ENCODE results near the gene SLC9A9. TPM values are rescaled to one million over a fixed set of nuclear protein-coding genes. Genes with fewer than 3 reads are reported as not detected.

Gene SLC9A9
- total RNA-seq, 1 experiment from 2014 or later = 0.84 TPM

DNA sequence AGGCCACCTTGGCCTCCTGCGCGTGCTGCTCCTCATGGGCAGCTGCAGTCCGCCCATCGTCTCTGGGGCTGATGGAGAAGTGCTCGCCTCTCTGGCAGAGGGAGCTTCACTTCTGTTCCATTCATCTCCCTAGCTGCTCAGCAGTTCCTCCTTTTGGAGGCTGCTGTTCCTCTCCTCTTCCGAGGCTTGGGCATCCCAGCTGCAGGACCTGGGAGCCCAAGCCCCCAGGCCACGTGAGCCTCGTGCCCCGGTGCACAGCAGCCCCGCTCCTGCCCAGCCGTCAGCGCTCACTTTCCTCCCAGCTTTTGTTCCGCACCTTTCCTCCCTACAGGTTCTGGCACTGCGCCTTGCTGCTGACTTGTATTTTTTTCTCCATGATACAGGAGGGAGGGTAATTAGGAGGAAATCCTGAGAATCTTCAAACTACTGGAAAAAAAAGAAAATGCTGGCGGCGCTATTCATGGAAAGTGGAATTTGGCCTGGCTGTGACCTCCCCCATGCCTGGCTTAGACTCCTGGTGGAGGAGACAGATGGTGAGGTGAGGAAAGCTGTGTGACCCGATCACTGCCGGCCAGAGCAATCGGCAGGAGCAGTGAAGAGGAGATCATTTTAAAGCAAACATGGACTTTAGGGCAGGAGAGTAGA, 518.6 kb downstream of the SLC9A9 start:
- peak; percentile 88 for DNase-seq (ENCODE audit: low read depth)

DNA sequence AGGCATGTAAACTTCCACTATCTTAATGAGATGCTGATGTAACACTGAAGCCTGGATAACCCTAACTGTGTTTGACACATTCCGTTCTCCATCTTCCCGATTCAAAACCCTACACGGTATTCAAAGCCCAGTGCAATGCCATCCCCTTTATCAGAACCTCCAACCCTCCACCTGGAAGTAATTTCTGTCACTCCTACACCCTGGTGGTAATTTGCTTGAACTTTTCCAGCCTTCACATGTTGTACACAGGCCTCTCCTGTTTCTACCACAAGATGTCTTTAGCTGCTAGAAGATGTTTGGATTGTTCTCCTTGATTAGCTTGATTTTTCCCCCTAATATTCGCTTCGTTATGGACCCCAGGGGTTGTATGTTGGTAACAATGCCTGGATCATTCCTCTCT, 519.8 kb downstream of the SLC9A9 start:
- no peak for DNase-seq (ENCODE audit: low read depth)

DNA sequence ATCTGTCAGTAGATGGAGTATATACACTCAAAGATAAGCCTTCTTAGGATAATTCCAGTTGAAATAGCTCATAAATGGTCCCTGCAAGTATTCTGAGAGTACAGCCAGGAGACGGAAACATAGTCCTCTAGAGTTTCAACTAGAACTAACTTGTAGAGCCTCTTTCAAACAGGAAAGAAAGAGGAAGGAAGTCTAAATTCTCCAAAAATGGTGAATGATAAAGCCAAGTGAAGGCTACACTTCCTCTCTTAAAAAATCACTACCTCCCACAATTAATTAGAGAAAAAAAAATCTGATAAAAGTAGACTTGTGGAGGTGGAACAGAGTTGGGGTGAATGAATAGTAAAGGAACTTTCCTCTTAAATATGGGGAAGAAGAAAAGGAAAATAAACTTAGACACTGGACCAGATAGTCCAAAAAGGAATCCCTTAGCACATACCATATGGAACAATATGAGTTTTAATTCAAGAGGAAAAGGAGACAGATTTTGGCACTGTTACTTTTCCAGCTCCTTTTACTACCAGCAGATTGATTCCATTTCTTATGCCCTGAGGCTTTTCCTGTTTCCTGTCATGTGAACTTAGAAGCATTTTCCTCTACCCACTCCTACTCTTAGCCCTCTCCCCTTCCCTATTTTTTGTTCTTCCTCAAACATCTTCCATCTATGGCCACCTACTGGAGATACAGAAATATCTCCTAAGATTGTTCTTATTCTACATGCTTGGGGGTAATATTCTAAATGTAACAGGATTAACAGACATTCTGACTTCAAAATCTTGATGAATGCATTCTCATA, 521.1 kb downstream of the SLC9A9 start:
- peak; percentile 76 for DNase-seq (ENCODE audit: low read depth)

DNA sequence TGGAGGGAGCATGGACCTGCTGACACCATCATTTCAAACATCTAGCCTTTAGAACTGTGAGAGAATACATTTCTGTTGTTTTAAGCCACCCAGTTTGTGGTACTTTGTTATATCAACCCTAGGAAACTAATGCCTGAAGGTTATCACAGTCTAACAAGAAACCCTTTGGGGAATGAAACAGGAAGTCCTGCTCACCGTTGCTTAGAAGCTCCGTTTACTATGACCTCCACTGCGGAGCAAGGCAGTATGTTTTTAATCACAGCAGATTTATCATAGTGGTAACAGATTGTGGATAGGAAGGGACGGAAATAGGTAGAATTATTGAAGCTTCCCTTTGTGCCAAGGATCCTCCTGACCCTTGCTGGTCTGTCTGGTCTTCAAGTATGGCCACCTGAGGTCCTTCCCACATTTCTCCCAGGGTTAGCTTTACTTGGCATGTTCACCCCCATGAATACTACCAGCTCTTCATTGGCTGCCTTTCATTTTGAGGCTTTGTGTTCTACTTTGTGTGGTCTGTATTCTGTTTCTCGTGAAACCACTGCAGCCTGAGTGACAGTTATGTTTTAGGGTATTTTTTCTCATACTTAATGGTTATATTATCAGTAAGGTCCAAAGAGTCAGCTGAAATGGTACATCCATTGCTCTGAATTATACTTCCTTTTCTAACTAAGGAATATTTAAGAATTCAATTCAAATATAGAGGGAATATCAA, 527.1 kb downstream of the SLC9A9 start:
- DNase-seq (ENCODE audit: low read depth) = no peak

DNA sequence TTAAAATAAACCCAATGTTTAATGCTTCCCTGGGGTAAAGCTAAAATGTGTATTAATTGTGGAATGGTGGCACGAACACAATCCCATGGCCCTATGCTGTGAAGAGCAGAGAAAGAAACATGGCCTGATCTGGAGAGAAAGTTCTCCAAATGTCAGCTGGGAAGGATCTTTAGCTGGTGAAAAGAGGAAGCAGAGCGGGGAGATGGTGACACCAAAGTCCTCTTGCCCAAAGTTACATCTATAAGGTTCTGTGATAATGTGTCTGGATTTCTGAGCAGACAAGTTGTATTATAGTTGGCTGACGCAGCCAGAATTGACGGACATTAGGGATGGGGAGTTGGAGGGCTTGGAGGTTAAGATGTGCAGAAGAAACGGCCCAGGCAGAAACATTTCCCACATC, 532.5 kb downstream of the SLC9A9 start:
- DNase-seq (ENCODE audit: low read depth) = no peak

DNA sequence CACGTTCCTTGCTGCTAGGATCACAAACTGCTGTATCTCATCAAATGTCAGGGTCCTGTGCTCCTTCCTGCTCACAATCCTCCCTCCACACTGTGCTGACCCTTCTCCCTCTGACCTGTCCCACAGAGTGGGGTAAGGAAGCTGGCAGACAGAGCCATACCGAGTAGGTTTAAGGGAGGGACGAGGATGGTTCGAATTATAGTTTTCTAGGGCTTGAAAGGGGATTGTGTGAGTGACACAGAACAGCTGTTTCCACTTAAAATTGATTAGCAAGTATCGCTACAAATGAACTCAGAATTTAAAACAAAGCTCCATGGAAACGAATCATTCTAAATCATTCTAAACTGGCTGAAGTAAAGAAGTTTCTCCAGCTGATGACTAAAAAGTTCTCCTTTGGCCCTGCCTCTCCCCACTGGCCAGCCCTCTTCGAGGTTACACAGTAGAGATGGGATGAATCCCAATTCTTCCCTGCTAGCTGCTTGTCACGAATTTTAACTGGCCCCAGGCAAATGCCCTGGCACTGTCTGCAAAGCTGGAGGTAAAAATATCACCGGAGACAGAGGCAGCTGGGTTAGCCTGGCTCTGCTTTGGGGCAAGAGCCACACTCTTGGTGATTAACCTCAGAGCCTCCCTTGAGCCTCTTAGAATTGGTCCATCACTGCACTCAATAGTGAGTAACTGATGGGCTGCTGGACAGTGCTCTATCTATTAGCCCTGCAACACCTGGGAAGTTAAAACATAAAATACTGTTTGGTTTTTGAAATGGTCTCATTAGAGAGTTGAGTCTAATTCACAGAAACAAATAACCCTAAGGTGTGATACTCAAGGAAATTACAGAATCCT, 533.8 kb downstream of the SLC9A9 start:
- peak; percentile 96 for DNase-seq (ENCODE audit: low read depth)

DNA sequence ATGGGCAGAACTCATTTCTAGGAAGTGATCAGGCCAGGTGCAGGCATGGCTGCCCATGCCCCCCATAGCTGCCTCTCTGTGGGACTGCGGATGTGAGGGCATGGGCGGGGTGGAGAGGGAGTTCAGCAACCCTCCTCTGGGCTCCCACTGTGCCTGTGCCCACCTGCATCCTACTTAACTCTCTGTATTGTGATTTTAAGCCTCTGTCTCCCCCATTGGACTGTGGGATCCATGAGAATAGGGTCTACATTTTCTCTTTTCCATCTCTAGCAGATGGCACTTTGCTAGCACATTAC, 534.4 kb downstream of the SLC9A9 start:
- DNase-seq (ENCODE audit: low read depth) = no peak

DNA sequence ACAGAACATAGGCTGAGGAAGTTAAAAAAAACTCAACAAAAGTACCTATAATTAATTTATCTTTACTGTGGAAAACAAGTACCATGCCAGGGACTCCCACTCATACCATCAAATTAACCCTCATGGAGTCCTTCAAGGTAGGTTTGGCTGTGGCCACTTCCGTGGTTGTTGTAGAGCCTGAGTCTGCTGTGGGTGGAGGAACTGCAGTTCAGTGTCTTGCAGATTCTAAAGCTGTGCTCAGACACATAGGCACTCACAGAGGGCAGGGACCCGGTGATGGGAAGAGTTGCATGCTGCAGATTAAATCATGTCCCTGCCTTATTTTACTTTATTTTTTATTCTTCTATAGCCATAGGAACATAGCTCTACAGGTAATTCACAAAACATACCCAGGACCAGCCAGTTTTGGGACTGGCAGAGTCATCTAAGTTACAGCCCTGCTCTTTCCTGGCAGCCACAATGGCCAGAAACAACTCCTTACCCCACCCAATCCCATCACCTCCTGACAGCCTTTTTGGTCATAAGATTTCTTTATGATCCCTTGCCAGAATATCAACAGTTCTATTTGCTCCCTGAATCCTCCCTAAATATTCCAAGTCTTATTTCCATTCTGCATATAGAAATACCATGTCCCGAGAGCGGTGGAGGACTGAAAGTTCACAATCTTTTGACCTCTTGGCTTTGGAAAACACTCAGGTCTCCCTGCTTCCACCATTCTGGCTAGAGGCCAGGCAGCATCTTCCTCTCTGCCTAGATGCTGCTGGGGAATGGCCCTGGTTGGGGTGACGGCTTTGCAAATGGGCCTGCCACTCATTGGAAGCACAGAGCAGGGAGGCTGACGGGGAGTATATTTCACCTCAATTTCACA, 535.0 kb downstream of the SLC9A9 start:
- DNase-seq (ENCODE audit: low read depth) = no peak

DNA sequence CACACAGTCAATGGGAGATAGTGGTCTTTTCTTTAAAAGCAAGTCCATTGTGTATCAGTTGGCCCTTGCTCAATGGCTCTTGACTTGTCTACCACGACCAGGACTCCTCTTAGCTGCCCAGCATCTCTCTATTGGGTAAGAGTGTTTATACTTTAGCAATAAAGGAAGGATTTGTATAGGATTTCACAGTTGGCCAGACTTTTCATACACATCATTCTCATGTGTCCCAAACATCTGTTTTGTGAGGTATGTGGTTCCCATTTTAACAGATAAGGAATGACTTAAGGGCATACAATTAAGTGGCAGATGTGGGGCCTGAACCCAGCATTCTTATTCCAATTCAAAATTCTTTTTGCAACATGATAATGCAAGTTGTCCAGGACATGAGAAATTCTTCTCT, 537.2 kb downstream of the SLC9A9 start:
- peak; percentile 67 for DNase-seq (ENCODE audit: low read depth)

DNA sequence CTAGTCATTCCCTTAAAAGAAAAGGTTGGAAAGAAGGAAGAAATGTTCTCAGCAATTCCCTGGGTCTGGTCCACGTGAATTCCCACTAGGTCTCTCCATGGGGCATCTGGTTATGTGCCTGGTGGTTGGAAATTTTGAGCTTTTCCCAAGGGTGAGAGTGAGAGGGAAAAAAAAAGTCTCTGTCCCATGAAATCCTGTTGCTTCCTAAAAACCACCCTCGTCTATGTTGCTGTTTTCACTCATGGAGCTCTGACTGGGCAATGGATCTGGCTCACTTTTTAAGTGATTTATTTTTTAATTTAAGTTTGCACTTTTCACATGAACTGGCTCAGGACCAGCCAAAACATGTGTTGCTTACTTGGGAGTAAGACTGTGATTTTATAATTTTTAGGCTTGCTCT, 538.6 kb downstream of the SLC9A9 start:
- no peak for DNase-seq (ENCODE audit: low read depth)

DNA sequence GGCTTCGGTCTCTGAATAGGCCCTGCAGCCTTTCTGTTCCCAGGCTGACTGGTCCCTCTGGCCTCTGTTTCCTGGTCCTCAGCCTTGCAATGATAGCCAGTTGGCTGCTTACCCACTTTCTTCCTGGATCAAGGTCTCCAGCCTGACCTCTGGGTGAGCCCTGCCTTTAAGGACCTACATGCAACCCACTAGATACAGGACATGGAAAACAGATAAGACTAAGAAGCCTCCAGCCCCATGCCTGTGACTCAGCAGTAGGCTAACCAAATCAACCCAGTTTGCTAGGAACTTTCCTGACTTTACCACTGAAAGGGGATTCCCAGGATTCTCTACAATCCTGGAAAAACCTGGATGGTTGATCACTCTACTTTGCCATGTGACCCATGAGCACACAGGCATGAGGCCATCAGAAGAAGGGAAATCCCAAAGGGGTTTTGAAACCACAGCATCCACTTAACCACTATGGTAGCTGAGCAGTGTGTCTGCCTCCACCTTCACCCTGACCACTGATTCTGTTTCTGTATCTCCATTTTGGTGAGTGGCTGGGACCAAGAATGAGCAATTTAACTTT, 540.6 kb downstream of the SLC9A9 start:
- DNase-seq (ENCODE audit: low read depth) = peak; percentile 99

DNA sequence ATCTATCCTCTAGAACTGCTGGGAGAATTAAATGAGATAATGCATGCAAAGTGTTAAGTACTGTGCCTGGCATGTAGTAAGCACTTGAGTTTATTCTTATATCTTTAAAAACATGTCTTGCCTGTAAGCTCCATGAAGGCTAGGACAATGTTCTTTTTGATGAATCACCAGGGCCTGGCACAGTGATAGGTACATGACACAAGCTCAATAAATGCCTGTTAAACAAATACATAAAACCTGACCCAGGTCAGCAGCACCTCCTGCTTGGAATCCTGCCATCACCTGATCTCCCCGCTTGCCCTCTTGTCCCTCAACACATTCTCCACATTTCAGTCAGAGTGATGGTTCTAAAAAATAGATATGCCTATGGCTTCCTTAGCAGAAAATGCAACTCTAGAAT, 541.9 kb downstream of the SLC9A9 start:
- DNase-seq (ENCODE audit: low read depth) = no peak

DNA sequence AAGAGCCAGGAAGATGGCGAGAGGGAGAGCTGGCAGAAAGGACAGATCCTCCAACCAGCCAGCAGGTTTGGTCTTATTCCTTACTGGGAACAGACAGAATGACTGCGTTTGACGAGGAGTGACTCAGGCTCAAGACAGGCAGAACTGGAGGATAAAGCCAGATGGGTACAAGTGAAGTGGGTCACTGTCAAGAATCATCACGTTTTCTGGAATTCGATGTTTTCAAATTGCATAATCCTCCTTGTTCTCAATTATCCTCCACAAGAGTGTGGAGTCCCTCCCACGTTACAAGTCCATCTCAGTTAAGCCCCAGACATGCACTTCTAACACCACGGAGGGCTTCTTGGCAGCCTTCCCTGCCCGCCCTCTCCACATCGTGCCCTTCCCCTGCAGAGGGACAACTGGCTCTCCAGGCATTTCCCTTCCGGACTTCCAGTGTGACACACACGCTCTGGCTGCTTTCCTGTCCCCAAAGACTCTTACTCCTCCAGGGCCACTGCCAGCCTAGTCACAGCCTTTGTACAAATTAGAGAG, 545.6 kb downstream of the SLC9A9 start:
- peak; percentile 99 for DNase-seq (ENCODE audit: low read depth)

DNA sequence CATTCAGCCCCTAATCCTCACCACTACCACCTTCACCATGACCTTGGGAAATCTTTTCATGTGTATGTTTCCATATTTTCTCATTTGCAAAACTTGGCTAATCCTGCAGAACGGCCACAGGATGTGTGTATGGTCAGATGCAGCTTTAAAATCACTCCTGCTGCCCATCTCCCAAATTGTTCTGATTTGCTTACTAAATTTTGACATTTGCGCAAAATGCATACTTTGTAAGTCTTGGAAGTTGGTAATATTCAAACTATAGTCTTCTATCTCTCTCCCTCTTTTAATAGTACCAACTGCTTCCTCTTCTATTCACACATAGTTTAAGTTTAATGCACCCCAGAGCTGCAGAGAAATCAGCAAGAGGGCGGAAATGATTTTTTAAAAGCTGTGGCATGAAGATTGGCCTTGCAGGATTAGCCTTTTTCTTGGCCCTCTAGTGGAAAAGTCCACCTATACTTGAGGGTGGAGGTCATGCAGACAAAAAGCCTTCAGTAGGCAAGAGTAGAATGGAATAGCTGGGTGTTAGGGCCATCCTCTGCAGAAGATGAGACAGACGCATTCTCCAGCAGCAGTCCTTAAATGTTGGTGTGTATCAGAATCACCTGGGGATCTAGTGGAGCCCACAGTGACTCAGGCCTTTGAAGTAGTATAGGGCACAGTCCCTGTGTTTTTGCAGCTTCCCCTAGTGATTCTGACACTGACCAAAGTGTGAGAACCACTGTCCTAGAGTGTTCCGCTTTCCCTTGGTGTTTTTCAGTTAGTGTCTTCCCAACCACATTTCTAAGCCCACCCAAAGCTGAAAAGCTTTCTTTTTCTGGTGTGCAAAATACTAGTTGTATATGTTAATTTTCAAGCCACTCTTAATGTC, 547.0 kb downstream of the SLC9A9 start:
- no peak for DNase-seq (ENCODE audit: low read depth)

DNA sequence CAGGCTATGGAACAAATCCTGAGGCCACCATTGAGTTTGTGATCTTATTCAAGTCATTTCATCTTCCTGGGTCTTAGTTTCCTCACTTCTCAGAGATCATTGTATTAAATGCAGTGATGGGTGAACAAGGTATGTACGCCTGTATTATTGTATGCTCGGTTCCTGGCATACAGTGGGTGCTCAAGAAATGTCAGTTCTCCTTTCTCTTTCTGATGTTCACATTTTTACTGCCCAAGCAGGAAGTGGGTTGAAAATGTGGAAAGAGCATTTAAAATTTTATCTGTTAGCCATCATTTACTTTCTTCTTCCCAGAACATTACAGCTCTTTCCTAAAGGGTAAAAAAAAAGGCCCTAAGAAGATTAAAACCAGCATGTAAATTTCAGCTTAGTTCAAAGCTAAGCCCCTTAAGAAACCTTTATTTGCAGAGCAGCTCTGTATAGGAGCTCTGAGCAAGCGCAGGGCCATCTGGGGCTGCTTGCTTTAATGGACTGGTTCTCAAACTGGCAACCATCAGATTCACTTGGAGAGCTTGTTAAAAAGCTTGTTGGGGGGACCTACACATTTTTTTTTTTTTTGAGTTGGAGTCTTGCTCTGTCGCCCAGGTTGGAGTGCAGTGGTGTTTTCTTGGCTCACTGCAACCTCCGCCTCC, 549.3 kb downstream of the SLC9A9 start:
- DNase-seq (ENCODE audit: low read depth) = no peak

DNA sequence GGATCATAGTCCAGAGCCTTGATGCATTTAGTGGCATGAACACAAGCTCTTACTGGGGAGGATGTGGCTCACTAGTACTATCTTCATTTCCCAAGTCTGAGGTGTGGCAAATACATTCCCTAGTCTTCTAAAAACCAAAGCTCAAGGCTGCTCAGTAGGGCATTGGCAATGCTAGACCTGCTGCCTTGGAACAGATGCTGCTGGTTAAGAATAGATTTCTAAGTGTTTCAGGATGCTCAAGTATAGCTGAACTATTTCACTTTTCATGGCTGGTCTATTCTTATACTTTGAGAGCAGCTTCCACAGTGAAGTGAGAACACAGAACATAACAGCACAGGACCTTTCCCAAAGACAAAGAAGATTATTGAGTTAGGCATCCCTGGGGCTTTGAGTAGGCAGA, 549.9 kb downstream of the SLC9A9 start:
- no peak for DNase-seq (ENCODE audit: low read depth)

DNA sequence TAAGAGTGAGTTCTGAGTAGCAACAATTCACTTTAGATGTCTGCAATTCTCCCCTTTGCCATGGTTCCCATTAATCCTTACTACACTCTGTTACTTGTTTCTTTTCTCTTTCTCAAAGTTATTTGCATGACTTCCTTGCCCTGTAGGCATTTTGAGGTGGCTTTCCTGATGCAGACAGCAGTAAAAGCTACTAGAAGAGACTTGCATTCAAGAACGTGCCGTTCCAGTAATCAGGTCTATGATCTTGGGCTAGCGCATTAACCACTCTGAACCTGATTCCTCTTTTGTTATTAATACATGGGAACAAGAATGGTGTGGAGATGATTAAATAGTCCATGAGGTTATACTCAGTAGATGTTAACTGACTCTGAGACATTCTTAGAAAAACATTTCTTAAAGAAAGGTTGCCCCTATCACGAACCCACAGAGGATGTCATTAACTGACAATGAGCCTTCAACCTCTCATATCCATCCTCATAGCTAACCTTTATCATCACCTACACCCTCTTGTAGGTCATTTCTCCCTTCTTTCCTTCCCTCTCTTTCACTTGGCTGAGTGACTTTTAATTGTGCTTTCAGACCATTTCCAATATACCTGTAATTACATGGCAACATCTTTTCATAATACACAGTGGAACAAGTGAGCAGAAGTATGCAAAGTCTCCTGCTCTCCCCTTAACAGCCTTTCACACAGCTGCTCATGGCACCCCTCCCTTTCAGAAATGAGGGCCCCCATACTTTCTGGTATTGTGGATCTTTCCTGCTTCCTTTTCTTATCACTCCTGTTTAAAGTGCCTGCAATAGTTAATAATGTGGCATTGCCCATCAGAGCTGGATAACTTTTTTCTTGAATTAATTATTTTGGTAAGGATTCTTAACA, 552.8 kb downstream of the SLC9A9 start:
- DNase-seq (ENCODE audit: low read depth) = no peak

DNA sequence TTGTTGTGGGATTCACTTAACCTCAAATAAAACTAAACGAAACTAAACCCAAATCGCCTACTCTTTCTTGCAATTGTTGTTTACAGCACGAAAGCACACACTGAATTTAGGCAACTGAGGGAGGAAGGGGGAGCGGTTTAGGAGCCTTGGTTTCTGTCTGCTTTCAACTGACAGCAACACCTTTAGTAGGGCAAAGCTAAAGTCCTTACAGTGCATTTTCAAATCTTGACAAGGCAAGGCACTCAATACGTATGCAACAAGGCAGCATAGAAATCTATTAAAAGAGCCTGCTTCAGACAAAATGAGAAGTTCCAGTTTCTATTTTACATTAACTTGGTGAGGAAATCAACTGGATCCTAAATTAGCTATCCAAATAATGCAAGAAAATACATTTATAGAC, 554.1 kb downstream of the SLC9A9 start:
- DNase-seq (ENCODE audit: low read depth) = no peak

Data from RPMI7951 (cell line).